ENCODE data around the gene TRMT112. TPM values are rescaled to one million over a fixed set of nuclear protein-coding genes. Genes with fewer than 3 reads are reported as not detected.

TRMT112 gene
- total RNA-seq, 4 donors from 2014 or later = 200 to 462 (median 323) TPM

- Histone ChIP-seq H3K4me1 (peaks cover 6 to 14% of the 10 kb centered on the region in 2 donors), H3K36me3 (no peaks in the 10 kb centered on the region), H3K4me3 (peak within 1 kb of the TSS; percentile 64 to 74), H3K9me3 (no peaks in the 10 kb centered on the region), H3K27ac (peak within 1 kb of the TSS; percentile 94 to 98), H3K27me3 (no peaks in the 10 kb centered on the region)
- TF ChIP-seq, protein P1, sequence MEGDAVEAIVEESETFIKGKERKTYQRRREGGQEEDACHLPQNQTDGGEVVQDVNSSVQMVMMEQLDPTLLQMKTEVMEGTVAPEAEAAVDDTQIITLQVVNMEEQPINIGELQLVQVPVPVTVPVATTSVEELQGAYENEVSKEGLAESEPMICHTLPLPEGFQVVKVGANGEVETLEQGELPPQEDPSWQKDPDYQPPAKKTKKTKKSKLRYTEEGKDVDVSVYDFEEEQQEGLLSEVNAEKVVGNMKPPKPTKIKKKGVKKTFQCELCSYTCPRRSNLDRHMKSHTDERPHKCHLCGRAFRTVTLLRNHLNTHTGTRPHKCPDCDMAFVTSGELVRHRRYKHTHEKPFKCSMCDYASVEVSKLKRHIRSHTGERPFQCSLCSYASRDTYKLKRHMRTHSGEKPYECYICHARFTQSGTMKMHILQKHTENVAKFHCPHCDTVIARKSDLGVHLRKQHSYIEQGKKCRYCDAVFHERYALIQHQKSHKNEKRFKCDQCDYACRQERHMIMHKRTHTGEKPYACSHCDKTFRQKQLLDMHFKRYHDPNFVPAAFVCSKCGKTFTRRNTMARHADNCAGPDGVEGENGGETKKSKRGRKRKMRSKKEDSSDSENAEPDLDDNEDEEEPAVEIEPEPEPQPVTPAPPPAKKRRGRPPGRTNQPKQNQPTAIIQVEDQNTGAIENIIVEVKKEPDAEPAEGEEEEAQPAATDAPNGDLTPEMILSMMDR (IDR thresholded peaks at IDR 0.05) = no peak
- peak; percentile 42 to 54 for TF ChIP-seq POLR2A (IDR thresholded peaks at IDR 0.05)
- DNase-seq = peak; percentile 95 to 96
- intact Hi-C loops (cut with DNase I; ENCODE audit: low total_unique reads) = no loop called here
Measured at GRCh38 chr11:64284048-64284961, 33.1 kb downstream of the TRMT112 start, which contains the start of gene BAD. TSS of gene BAD (minus strand) at chr11:64284665. CDS start at chr11:64284368, 297 bp downstream.

DNA sequence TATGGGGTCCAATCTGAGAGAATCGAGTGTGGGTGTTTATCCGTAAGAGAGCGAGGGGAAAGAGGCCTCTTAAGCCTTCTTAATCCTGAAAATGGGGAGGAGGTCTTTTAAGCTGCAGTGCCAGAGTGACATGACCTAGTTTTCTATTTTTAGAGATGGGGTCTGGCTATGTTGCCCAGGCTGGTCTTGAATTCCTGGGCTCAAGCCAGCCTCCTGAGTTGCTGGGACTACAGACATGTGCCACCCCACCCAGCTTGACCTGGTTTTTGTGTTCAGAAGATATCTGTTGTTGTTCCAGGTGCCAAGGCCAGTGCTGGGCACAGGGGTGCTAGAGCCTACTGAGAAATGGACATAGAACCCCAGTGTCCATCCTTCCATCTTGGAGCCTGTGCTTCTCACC, 34.3 kb downstream of the TRMT112 start:
- DNase-seq = no peak
- no peaks in the 10 kb centered on the region for H3K27me3 ChIP-seq
- no peak overlapping the region for H3K4me3 ChIP-seq
- H3K36me3 ChIP-seq = no peaks in the 10 kb centered on the region
- TF ChIP-seq, protein P1 (IDR thresholded peaks at IDR 0.05) = no peak
- TF ChIP-seq POLR2A (IDR thresholded peaks at IDR 0.05) = no peak
- intact Hi-C loops (cut with DNase I; ENCODE audit: low total_unique reads) = no loop called here
- peaks cover 6 to 14% of the 10 kb centered on the region in 2 donors for H3K4me1 ChIP-seq
- no peaks in the 10 kb centered on the region for H3K9me3 ChIP-seq
- H3K27ac ChIP-seq = no peak overlapping the region

GRCh38 chr11:64281957-64282770, 35.2 kb downstream of the TRMT112 start:
- Histone ChIP-seq H3K36me3 (no peaks in the 10 kb centered on the region), H3K4me1 (peaks cover 6 to 14% of the 10 kb centered on the region in 2 donors), H3K27me3 (no peaks in the 10 kb centered on the region), H3K9me3 (no peaks in the 10 kb centered on the region), H3K4me3 (no peak overlapping the region), H3K27ac (no peak overlapping the region)
- no peak for TF ChIP-seq POLR2A (IDR thresholded peaks at IDR 0.05)
- TF ChIP-seq, protein P1 (IDR thresholded peaks at IDR 0.05) = no peak
- intact Hi-C loops (cut with DNase I; ENCODE audit: low total_unique reads) = no loop called here
- no peak for DNase-seq

GRCh38 chr11:64278576-64279190, 38.7 kb downstream of the TRMT112 start:
- intact Hi-C loops (cut with DNase I; ENCODE audit: low total_unique reads) = no loop called here
- TF ChIP-seq POLR2A (IDR thresholded peaks at IDR 0.05) = no peak
- TF ChIP-seq, protein P1 (IDR thresholded peaks at IDR 0.05) = no peak
- H3K4me3 ChIP-seq = no peak overlapping the region
- no peaks in the 10 kb centered on the region for H3K36me3 ChIP-seq
- DNase-seq = no peak
- H3K4me1 ChIP-seq = peaks cover 6% of the 10 kb centered on the region in 2 donors
- no peaks in the 10 kb centered on the region for H3K27me3 ChIP-seq
- H3K27ac ChIP-seq = no peak overlapping the region
- H3K9me3 ChIP-seq = no peaks in the 10 kb centered on the region

Data from uterus (tissue), 4 donors.